HG02678 (cell line): Measurements from ENCODE around the gene SHISA5.
A peak's percentile ranks its signal among the peaks of the same experiment; 100 is the strongest.
"Not testable (repeated sequence)": the region's sequence is repeated elsewhere in the genome, so short reads cannot be mapped to it uniquely, and the experiment has no call there.

Source experiments
- ATAC-seq: cut with Tn5 transposase; IDR thresholded peaks from one replicate; pipeline ENCODE4 v1.9.1; 2021; ENCODE audit warnings: mild to moderate bottlenecking, moderate library complexity; ENCODE audit not compliant: unreplicated experiment

SHISA5 gene

GRCh38 chr3:48478626-48479555, 25.1 kb downstream of the SHISA5 start:
- ATAC-seq = peak; percentile 43

- ATAC-seq = no peak
These were observed 25.9 kb downstream of the SHISA5 start for GRCh38 chr3:48477959-48478520.

GRCh38 chr3:48476426-48477053, 27.4 kb downstream of the SHISA5 start:
- no peak for ATAC-seq

- no peak for ATAC-seq
These were observed 28.8 kb downstream of the SHISA5 start for GRCh38 chr3:48475188-48475587.

- ATAC-seq = no peak
These were observed 29.4 kb downstream of the SHISA5 start for GRCh38 chr3:48474619-48475018.

GRCh38 chr3:48474031-48474430, 29.9 kb downstream of the SHISA5 start:
- not testable (repeated sequence) for ATAC-seq

- ATAC-seq = no peak
These were observed 30.4 kb downstream of the SHISA5 start for GRCh38 chr3:48473617-48473952.

- ATAC-seq = peak; percentile 77
These were observed 30.9 kb downstream of the SHISA5 start for GRCh38 chr3:48472923-48473616.

- ATAC-seq = no peak
These were observed 31.4 kb downstream of the SHISA5 start for GRCh38 chr3:48472673-48472922.

- no peak for ATAC-seq
These were observed 33.7 kb downstream of the SHISA5 start for GRCh38 chr3:48470286-48470685.

- ATAC-seq = no peak
These were observed 34.7 kb downstream of the SHISA5 start for GRCh38 chr3:48469046-48469915.

GRCh38 chr3:48468329-48468731, 35.6 kb downstream of the SHISA5 start:
- ATAC-seq = no peak

GRCh38 chr3:48467473-48468267, 36.3 kb downstream of the SHISA5 start:
- ATAC-seq = no peak

- no peak for ATAC-seq
These were observed 36.9 kb downstream of the SHISA5 start for GRCh38 chr3:48467110-48467454.

- peak; percentile 35 for ATAC-seq
These were observed 37.4 kb downstream of the SHISA5 start for GRCh38 chr3:48466386-48467109.

GRCh38 chr3:48465531-48466378, 38.2 kb downstream of the SHISA5 start:
- ATAC-seq = peak; percentile 81

GRCh38 chr3:48465237-48465530, 38.8 kb downstream of the SHISA5 start:
- ATAC-seq = no peak

- ATAC-seq = no peak
These were observed 39.2 kb downstream of the SHISA5 start for GRCh38 chr3:48464713-48465221.
